Endometrial microvascular endothelial cells (primary cell): ENCODE measurements around the gene SARS2. TPM values are rescaled to one million over a fixed set of nuclear protein-coding genes. Genes with fewer than 3 reads are reported as not detected.
"Not testable (repeated sequence)": the region's sequence is repeated elsewhere in the genome, so short reads cannot be mapped to it uniquely, and the experiment has no call there.

ENCODE experiments used
- in situ Hi-C: cut with HindIII; loops from 2 replicates; pipeline ENCODE4 v1.10.0; 2017; ENCODE audit warnings: low sequenced_read_pairs, low pct_unique_long_range_greater_than_20kb; ENCODE audit errors: inconsistent ontology term
- total RNA-seq: library from RNA; depleted of rRNA; stranded (reverse); fragments of >200 nt; gene quantifications from one replicate; pipeline ENCODE4 v1.2.3, GENCODE V29; 2015; ENCODE audit errors: inconsistent ontology term

SARS2 gene
- total RNA-seq, 1 donor from 2014 or later = 32.5 TPM

DNA sequence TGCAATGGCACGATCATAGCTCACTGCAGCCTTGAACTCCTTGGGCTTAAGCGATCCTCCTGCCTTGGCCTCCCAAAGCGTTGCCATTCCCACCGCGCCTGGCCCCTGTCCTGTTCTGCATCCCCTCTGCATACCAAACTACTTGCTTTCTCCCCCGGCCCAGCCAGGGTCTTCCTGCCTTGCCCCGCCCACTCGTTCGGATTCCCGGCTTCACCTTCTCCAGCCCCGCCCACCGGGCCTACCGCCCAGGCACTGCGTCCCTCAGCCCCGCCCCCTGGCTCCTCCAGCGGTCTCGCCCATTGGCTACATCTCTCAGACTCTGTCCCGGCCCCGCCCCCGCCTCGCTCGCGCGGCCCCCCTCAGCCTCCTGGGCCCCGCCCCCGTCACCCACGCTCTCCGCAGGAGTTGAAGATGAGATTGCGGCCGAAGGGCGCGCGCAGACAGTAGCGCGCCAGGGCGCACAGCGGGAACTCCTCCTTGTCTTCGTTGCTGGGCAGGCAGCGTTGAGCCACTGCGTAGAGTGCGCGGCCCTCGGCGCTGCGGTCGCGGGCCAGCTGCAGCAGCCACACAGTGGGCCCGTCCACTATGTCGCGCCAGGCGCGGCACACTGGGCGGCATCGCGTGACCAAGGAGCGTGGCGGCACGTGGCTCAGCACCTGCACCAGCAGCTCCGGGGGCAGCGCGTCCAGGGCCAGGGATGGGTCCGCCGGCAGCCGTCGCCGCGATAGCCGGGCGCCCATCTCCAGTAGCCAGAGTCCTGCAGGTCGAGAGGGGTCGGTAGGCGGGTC is 19.2 kb upstream of the SARS2 start:
- in situ Hi-C loops = no loop called here

GRCh38 chr19:38946229-38947010 is 15.9 kb upstream of the SARS2 start:
- in situ Hi-C loops = no loop called here

GRCh38 chr19:38945562-38946228 is 15.1 kb upstream of the SARS2 start:
- in situ Hi-C loops = no loop called here

GRCh38 chr19:38944981-38945506 is 14.5 kb upstream of the SARS2 start:
- in situ Hi-C loops = no loop called here

GRCh38 chr19:38942471-38943181 is 12.1 kb upstream of the SARS2 start:
- in situ Hi-C loops = no loop called here

DNA sequence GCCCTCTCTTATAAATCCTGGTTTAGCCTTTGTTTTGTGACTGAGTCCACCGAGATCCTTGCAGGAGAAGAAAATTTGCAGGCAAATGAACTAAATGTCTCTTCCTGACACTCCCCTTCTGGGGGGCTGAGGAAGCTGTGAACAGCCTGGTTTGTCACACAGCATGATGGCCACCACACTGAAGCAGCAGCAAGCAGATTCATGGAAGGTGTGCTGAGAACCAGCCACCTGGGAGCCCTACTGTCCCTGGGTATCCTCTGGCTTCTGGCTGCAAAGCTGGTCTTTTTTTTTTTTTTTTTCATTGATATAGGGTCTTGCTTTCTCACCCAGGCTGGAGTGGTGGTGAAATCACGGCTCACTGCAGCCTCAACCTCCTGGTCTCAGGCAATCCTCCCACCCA is 11.4 kb upstream of the SARS2 start:
- in situ Hi-C loops = no loop called here

GRCh38 chr19:38941466-38941865 is 10.9 kb upstream of the SARS2 start:
- in situ Hi-C loops = not testable (repeated sequence)

DNA sequence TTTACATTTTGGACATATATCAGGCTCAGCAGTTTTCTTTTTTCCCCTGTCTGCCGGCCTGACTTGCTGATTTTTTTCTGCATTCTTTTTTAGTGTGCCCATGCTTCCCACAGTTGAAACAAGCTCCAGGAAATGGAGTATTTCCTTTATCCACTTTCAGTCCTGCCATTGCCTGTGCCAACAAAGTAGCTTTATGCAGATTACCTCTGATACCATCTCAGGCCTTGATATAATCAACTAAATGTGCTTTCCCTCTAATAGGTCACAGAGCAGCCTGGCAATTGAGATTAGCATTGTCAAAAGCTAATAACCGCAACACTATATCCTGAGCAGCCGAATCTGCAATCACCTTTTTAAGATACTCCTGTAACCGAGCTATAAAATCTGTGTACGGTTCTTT is 9.4 kb upstream of the SARS2 start:
- in situ Hi-C loops = no loop called here

- in situ Hi-C loops = no loop called here
Measured at GRCh38 chr19:38933544-38933943, 3.0 kb upstream of the SARS2 start.

GRCh38 chr19:38932425-38933179 is 2.0 kb upstream of the SARS2 start:
- in situ Hi-C loops = no loop called here

GRCh38 chr19:38931521-38931793 is 894 bp upstream of the SARS2 start:
- in situ Hi-C loops = no loop called here

DNA sequence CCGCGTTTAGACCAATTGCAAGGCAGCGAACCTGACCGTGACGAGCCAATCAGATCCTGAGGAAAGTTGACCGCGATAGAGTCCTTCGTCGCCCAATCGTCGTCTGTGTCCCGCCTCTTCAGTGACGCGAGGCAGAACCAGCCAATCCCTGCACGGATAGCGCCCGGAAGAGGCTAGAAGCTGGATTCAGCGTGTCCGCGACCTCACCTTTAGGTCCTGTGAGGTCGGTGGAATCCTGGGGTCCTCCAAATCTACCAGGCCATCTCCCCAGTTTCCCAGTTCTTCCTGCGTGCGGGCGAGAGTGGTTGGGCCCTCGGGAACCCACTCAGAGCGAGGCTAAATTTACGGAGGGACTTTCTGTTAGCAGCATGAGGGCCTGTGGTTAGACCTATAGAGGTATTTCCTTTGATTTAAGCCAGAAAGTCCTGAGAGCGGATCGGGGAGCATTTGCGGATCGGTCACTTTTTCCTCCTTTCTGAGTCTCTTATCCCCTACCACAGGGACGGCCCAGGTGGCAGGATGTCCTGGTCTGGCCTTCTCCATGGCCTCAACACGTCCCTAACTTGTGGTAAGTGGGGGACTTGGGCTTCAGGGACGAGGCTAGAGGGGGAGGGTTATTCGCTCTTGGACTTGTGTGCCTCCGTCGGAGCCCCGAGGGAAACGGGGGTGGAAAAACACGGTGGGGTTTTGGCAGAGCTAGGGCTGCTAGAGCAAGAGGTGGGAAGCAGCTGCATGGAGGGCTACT is 385 bp upstream of the SARS2 start, which contains the start of gene MRPS12:
TSS of gene MRPS12 (plus strand) at position 169 of the 745 bp plus-strand sequence. CDS start at position 520, 351 bp downstream.
- in situ Hi-C loops = no loop called here

GRCh38 chr19:38928391-38929001 is 2.1 kb downstream of the SARS2 start:
- in situ Hi-C loops = no loop called here

GRCh38 chr19:38924388-38924787 is 6.2 kb downstream of the SARS2 start:
- in situ Hi-C loops = no loop called here

DNA sequence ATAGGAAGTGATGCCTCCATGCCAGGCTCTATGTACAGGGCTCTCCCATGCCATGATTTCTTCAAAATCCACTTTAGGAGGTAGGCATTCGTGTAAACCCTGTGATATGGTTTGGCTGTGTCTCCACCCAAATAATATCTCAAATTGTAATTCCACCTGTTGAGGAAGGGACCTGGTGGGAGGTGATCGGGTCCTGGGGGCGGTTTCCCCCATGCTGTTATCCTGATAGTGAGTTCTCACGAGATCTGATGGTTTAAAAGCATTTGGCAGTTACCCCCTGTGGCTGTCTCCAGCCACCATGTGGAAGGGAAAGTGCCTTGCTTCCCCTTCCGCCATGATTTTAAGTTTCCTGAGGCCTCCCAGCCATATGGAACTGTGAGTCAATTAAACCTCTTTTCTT is 8.1 kb downstream of the SARS2 start:
- in situ Hi-C loops = no loop called here

DNA sequence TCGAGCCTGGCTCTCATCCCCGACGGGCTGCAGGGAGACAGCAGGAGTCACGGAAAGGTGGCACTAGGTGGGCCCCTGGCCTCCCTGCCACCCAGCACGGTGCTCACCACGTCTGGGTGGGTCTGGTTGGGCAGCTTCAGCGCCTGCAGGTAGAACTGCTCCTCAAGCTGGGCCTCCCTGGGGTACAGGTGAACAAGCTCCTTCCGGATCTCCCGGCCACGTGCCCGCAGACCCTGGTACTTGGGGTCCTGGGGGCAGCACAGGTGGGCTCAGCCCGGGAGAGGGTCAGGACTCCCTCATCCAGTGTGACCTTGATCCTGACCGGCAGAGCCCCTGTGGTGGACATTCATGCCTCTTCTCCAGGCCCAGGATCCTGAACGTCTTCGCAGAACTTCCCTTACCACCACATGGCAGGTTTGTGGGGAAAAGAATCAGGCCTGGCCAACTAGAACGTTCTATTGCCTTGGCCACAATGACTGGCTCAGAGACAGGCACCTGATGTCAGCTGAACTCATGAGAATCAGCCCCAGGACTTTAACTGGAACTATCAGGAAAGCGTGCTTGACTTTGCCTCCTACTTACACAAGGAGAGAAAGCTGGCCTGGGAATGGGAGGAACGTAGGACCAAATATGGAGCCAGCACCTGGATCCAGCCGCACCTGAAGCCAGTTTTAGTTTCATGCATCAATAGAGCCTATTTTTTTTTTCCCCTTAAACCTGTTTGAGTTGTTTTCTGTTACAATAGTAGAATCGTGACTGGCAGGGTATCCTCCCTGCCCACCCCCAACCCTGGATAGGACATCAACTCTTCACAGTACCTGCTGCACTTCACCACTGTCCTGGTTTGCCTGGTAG is 8.9 kb downstream of the SARS2 start:
- in situ Hi-C loops = no loop called here
